ENCODE data around the gene CHKB. TPM values are rescaled to one million over a fixed set of nuclear protein-coding genes. Genes with fewer than 3 reads are reported as not detected.

CHKB gene
- total RNA-seq, 1 donor from 2014 or later, result 94.6 TPM

- H3K4me3 Mint-ChIP-seq (ENCODE audit: unreplicated experiment), result no peak overlapping the region
Observed at GRCh38 chr22:50569896-50570535, 12.6 kb downstream of the CHKB start.

GRCh38 chr22:50569041-50569459, 13.6 kb downstream of the CHKB start:
- Mint-ChIP-seq H3K4me1 (ENCODE audit: unreplicated experiment) (no peaks in the 10 kb centered on the region), H3K36me3 (ENCODE audit: low read depth, unreplicated experiment) (peaks cover 29% of the 10 kb centered on the region), H3K27me3 (ENCODE audit: unreplicated experiment) (peaks cover 24% of the 10 kb centered on the region), H3K4me3 (ENCODE audit: unreplicated experiment) (no peak overlapping the region), H3K27ac (ENCODE audit: unreplicated experiment) (no peak overlapping the region), H3K9me3 (ENCODE audit: unreplicated experiment) (no peaks in the 10 kb centered on the region)
- DNase-seq (ENCODE audit: low spot score), result no peak
- TF ChIP-seq, protein P1, sequence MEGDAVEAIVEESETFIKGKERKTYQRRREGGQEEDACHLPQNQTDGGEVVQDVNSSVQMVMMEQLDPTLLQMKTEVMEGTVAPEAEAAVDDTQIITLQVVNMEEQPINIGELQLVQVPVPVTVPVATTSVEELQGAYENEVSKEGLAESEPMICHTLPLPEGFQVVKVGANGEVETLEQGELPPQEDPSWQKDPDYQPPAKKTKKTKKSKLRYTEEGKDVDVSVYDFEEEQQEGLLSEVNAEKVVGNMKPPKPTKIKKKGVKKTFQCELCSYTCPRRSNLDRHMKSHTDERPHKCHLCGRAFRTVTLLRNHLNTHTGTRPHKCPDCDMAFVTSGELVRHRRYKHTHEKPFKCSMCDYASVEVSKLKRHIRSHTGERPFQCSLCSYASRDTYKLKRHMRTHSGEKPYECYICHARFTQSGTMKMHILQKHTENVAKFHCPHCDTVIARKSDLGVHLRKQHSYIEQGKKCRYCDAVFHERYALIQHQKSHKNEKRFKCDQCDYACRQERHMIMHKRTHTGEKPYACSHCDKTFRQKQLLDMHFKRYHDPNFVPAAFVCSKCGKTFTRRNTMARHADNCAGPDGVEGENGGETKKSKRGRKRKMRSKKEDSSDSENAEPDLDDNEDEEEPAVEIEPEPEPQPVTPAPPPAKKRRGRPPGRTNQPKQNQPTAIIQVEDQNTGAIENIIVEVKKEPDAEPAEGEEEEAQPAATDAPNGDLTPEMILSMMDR (IDR thresholded peaks at IDR 0.05; ENCODE audit: unreplicated experiment), result no peak

More at GRCh38 chr22:50569896-50570535, 12.6 kb downstream of the CHKB start:
- DNase-seq (ENCODE audit: low spot score), result no peak
- no peaks in the 10 kb centered on the region for H3K9me3 Mint-ChIP-seq (ENCODE audit: unreplicated experiment)
- peaks cover 20% of the 10 kb centered on the region for H3K27me3 Mint-ChIP-seq (ENCODE audit: unreplicated experiment)
- no peaks in the 10 kb centered on the region for H3K4me1 Mint-ChIP-seq (ENCODE audit: unreplicated experiment)
- no peak overlapping the region for H3K27ac Mint-ChIP-seq (ENCODE audit: unreplicated experiment)
- TF ChIP-seq, protein P1 (IDR thresholded peaks at IDR 0.05; ENCODE audit: unreplicated experiment), result no peak
- peaks cover 29% of the 10 kb centered on the region for H3K36me3 Mint-ChIP-seq (ENCODE audit: low read depth, unreplicated experiment)

DNA sequence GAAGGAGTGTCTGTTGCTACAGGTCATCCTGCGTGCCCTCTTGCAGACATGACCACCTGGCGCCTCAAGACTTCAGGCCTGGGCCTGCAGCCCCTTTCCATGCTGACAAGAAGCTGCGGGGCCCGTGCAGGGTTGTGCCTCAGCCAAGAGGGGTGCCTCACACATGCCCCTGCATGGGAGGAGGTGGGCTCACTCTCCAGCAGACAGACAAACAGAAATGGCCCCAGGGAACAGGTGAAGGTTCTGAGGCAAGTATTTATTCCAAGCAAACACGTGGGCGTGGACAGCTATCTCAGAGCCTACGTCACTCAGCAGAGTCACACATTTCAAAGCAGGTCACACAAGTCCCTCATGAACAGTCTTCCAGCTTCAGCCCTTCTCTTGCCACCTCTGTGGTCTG, 14.0 kb downstream of the CHKB start:
- TF ChIP-seq, protein P1 (IDR thresholded peaks at IDR 0.05; ENCODE audit: unreplicated experiment), result no peak
- DNase-seq (ENCODE audit: low spot score), result no peak
- no peaks in the 10 kb centered on the region for H3K9me3 Mint-ChIP-seq (ENCODE audit: unreplicated experiment)
- peaks cover 24% of the 10 kb centered on the region for H3K27me3 Mint-ChIP-seq (ENCODE audit: unreplicated experiment)
- H3K4me1 Mint-ChIP-seq (ENCODE audit: unreplicated experiment), result peaks cover under 1% of the 10 kb centered on the region
- peaks cover 29% of the 10 kb centered on the region for H3K36me3 Mint-ChIP-seq (ENCODE audit: low read depth, unreplicated experiment)
- H3K4me3 Mint-ChIP-seq (ENCODE audit: unreplicated experiment), result no peak overlapping the region
- H3K27ac Mint-ChIP-seq (ENCODE audit: unreplicated experiment), result no peak overlapping the region

- no peak for DNase-seq (ENCODE audit: low spot score)
- Mint-ChIP-seq H3K27me3 (ENCODE audit: unreplicated experiment) (peaks cover 27% of the 10 kb centered on the region), H3K4me3 (ENCODE audit: unreplicated experiment) (no peak overlapping the region), H3K4me1 (ENCODE audit: unreplicated experiment) (peaks cover 6% of the 10 kb centered on the region), H3K9me3 (ENCODE audit: unreplicated experiment) (no peaks in the 10 kb centered on the region), H3K36me3 (ENCODE audit: low read depth, unreplicated experiment) (peaks cover 29% of the 10 kb centered on the region), H3K27ac (ENCODE audit: unreplicated experiment) (no peak overlapping the region)
- TF ChIP-seq, protein P1 (IDR thresholded peaks at IDR 0.05; ENCODE audit: unreplicated experiment), result no peak
Observed at GRCh38 chr22:50567721-50568252, 14.9 kb downstream of the CHKB start.

- Mint-ChIP-seq H3K4me3 (ENCODE audit: unreplicated experiment) (peak overlapping the region; percentile 7), H3K36me3 (ENCODE audit: low read depth, unreplicated experiment) (peaks cover 5% of the 10 kb centered on the region), H3K27ac (ENCODE audit: unreplicated experiment) (no peak overlapping the region), H3K27me3 (ENCODE audit: unreplicated experiment) (peaks cover 33% of the 10 kb centered on the region), H3K4me1 (ENCODE audit: unreplicated experiment) (peaks cover 10% of the 10 kb centered on the region), H3K9me3 (ENCODE audit: unreplicated experiment) (no peaks in the 10 kb centered on the region)
- TF ChIP-seq, protein P1 (IDR thresholded peaks at IDR 0.05; ENCODE audit: unreplicated experiment), result no peak
- no peak for DNase-seq (ENCODE audit: low spot score)
Observed at GRCh38 chr22:50564289-50564688, 18.4 kb downstream of the CHKB start.

Measured in endothelial cell (in vitro differentiated cells).